NCI-H2171 (cell line): Measurements from ENCODE around the gene PTPN2.
"Not testable (repeated sequence)": the region's sequence is repeated elsewhere in the genome, so short reads cannot be mapped to it uniquely, and the experiment has no call there.

Experiments
- DNase-seq: peaks from one replicate; lab custom pipeline; 2025; lab: John Stamatoyannopoulos, UW

Gene PTPN2

GRCh38 chr18:12891561-12891960 lies 7.5 kb upstream of the PTPN2 start:
- DNase-seq, result no peak

- no peak for DNase-seq
These were observed 6.9 kb upstream of the PTPN2 start for GRCh38 chr18:12890964-12891363.

- DNase-seq, result no peak
These were observed 2.6 kb upstream of the PTPN2 start for GRCh38 chr18:12886498-12887126.

DNA sequence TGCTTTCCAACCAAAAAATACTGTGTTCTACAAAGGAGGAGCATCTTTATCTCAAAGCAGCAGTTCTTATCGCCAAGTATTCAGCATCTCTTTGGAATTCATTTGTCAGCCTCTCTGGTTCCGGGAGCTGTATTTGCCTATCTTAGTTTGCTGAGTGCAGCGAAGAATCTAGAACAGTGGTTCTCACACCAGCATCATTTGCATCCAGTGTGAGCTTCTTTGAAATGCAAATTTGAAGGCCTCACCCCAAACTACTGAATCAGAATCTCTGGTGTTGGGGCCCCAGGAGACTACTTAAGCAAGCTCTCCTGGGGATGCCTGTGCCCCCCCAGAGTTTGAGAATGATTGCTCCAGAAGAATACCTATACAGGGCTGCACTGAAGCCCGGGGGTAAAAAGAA lies 1.5 kb upstream of the PTPN2 start:
- DNase-seq, result no peak

- DNase-seq, result no peak
These were observed 628 bp upstream of the PTPN2 start for GRCh38 chr18:12884406-12885323.

DNA sequence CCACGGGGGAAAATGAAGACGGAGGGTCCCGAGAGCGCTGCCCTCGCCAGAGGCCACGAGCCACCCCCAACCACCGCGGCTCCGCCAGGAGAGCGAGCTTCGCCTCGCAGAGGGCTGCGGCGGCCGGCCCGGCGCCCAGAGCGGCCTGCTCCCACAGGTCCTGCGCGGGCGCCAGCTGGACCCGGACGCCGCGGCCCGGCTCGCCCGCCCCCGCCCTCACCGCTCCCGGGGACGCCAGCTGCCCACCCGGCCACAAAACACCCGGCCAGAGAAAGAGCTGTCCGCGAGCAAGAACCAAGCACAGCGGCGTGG lies 709 bp downstream of the PTPN2 start:
- no peak for DNase-seq

DNA sequence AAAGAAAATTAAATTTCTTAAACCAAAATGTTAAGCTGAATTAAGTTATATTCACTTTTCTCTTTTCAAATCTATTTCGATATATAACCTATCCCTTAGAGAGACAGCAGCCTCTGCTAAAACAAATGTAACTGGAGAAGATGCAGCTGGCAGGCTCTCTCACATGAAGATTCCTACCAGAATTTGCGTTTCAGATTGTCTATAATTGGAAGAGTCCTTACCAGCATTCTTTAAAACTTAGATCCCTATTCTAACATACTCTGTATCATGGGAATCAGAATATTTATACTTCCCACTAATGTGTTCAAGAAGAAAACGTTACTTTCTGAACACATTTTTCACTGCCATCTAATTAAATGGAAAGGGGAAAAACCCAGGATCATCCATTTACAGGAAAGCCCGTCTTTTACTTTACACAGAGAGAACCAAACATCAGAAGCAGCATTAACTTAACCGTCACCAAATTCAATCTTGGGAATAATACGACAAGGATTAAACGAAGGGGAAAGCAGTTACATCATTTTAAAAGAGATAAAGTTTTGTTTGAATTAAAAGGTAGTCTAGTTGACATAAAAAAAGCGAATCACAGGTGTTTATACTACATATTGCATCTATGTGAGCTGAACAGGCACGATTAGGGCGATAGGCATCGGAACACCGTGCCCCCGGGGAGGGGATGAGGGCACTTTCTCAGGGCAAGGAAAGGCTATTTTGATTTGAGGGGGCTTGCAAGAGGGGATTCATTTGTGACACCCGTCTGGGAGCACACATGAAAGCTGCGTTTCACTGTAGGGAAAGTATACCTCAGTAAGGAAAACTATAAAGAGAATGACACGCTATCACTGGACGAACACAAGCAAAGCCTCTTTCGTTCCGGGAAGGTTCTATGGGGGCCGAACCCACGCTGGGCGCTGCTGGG lies 1.3 kb downstream of the PTPN2 start:
- DNase-seq, result no peak

DNA sequence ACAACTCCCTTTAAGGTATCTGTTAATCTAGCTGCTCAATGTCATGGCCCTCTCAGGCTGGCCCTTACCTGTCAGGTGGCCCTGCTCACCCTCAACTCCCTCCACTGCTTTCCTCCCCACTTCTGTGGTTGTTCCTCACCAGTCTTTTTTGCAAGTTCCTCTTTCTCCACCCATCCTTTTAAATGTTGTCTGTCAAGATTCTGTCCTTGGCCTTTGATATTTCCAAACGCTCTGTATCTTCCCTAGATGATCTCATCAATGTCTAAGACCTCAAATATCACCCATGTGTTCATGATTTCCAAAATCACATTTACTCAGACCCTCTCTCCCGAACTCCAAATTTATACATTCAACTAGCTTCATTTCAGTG lies 3.5 kb downstream of the PTPN2 start:
- DNase-seq, result no peak

DNA sequence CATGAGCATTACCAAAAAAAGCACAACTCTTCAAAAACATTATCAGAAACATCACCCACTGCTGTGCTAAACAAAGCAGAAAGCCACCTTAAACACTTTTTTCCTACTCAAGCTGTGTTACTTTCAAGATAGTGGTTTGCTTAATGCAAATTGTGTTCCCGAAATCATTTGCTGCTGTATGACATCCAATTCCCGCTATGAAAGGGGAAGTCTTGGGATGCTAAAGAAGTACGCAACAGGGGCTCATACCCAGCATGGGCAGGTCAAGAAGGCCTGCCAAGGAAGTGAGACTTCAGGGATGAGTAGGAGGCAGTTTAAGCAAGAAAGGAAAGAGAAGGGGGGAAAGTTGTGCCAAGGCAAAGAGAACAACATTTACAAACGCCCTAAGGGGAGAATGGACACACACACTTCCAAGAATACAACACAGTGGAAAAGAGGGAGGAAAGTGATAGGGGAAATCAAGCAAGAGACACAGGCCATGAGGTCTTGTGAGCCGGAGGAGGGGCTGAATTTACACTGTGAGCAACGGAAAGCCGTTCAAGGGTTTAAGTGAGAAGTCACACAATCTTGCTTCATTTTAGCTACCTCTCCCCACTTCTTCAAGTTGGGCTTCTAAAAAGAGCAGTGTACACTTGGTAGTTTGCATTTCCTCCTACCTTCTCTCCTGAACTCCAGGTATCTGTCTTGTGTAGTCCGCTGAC lies 4.0 kb downstream of the PTPN2 start:
- no peak for DNase-seq

DNA sequence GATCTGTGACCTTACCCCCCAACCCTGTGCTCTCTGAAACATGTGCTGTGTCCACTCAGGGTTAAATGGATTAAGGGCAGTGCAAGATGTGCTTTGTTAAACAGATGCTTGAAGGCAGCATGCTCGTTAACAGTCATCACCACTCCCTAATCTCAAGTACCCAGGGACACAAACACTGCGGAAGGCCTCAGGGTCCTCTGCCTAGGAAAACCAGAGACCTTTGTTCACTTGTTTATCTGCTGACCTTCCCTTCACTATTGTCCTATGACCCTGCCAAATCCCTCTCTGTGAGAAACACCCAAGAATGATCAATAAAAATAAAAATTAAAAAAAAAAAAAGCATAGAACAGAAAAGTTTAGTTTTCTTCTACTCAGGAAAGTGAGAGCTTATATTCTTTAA lies 9.0 kb downstream of the PTPN2 start:
- not testable (repeated sequence) for DNase-seq

DNA sequence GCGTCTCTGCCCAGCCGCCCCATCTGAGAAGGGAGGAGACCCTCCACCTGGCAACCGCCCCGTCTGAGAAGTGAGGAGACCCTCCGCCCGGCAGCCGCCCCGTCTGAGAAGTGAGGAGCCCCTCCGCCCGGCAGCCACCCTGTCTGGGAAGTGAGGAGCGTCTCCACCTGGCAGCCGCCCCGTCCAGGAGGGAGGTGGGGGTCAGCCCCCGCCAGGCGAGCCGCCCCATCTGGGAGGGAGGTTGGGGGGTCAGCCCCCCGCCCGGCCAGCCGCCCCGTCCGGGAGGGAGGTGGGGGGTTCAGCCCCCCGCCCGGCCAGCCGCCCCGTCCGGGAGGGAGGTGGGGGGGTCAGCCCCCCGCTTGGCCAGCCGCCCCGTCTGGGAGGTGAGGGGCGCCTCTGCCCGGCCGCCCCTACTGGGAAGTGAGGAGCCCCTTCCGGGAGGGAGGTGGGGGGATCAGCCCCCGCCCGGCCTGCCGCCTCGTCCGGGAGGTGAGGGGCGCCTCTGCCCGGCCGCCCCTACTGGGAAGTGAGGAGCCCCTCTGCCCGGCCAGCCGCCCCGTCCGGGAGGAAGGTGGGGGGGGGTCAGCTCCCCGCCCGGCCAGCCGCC lies 10.0 kb downstream of the PTPN2 start:
- DNase-seq, result not testable (repeated sequence)

DNA sequence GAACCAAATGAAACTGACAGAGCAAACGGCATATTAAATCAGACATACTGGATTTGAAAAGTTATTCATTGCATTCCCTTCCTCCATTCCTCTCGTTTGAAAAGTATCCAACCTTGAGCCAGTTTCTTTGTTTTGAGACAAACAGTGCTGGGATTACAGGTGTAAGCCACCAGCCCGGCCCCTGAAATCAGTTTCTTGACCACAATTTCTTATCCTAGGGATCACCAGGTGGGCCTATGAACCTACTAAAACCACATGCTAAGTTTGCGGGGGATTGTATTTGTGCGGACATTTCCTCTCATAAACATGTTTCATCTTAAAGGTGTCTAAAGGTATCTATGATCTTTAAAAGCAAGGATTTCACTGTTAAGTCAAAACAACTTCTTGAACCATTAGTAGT lies 11.6 kb downstream of the PTPN2 start:
- no peak for DNase-seq

DNA sequence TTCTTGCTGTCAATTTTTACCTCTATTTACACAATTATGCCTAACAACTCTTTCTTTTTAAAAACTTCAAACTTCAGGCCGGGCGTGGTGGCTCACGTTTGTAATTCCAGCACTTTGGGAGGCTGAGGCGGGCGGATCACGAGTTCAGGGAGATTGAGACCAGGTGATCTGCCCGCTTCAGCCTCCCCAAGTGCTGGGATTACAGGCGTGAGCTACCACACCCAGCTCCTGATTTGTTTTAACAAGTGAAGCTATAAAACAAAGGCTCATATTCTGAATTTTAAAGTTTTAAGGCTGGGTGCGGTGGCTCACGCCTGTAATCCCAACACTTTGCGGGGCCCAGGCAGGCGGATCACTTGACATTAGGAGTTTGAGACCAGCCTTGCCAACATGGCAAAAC lies 15.5 kb downstream of the PTPN2 start:
- no peak for DNase-seq

GRCh38 chr18:12867441-12868123 lies 16.5 kb downstream of the PTPN2 start:
- no peak for DNase-seq

GRCh38 chr18:12863687-12864216 lies 20.3 kb downstream of the PTPN2 start:
- DNase-seq, result no peak

DNA sequence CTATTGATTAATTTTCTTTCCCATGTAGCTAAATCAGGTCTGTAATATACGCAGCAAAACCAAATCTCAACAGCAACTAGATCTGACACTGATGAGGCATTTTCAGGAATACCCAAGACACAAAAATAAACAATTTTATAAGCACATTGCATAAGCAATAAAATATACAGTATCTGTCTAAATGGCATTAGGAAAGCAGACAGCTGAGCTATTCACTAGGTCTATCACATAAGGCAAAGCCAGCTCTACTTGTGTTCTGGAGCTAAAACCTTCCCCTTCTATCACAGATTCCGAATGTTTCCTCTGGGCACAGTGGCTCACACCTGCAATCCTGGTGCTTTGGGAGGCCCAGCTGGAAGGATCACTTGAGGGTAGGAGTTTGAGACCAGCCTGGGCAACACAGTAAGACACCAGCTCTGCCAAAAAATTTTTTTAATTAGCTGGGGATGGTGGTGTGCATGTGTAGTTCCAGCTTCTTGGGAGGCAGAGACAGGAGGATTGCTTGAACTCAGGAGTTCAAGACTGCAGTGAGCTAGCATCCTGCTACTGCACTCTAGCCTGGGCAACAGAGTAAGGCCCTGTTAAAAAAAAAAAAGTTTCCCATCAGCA lies 21.1 kb downstream of the PTPN2 start:
- no peak for DNase-seq

GRCh38 chr18:12862467-12862866 lies 21.6 kb downstream of the PTPN2 start:
- no peak for DNase-seq

- DNase-seq, result no peak
These were observed 22.4 kb downstream of the PTPN2 start for GRCh38 chr18:12861637-12862036.

DNA sequence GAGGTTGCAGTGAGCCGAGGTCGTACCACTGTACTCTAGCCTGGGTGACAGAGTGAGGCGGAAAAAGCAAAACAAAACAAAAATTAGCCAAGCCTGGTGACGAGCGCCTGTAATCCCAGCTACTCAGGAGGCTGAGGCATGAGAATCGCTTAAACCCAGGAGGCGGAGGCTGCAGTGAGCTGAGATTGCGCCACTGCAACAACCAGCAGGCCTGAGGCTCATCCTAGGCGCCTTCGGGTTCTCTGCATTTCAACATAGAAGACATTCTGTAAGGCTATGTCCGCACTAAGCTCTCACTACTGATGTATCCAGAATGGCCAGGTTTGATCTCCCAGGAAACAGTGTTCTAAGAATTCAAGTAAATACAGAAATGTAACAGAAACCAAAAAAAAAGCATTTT lies 23.5 kb downstream of the PTPN2 start:
- DNase-seq, result no peak

DNA sequence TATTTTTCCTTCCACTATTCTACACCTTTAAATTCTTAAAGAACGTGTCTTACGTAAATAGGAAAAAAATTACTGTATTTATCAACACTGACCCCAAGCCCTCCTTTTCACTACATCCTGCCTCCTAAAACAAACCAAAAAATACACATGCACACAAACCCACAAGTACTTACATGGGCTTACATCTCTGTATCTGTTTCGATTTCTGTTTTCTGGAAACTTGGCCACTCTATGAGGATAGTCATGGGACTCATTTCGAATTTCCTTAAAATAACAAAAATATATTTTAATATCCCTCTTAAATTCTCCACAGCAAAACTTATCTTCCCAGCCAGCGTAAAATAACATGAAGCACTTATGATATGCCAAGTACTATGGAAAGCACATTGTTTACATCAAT lies 25.0 kb downstream of the PTPN2 start:
- no peak for DNase-seq
